Hepatocyte (in vitro differentiated cells): ENCODE data around the gene EHD1. TPM values are rescaled to one million over a fixed set of nuclear protein-coding genes. Genes with fewer than 3 reads are reported as not detected.

Experiments
- DNase-seq: peaks from one replicate; pipeline ENCODE4 v3.0.0-alpha.2; 2016; ENCODE audit warnings: low spot score
- H2AFZ ChIP-seq: fragments of 200-600 bp; sonication (generic); 2 replicates; pipeline ENCODE4 v1.6.0; 2016; ENCODE audit warnings: antibody characterized with exemption, mild to moderate bottlenecking
- H3K27ac ChIP-seq: fragments of 200-600 bp; sonication (generic); 2 replicates; pipeline ENCODE4 v1.5.1; 2016; ENCODE audit warnings: mild to moderate bottlenecking
- H3K27me3 ChIP-seq: fragments of 200-600 bp; sonication (generic); 2 replicates; pipeline ENCODE4 v1.6.1; 2016
- H3K36me3 ChIP-seq: fragments of 200-600 bp; sonication (generic); replicated peaks from 2 replicates; pipeline ENCODE4 v1.5.1; 2016; ENCODE audit warnings: low read depth; ENCODE audit not compliant: insufficient read depth
- H3K4me1 ChIP-seq: fragments of 200-600 bp; sonication (generic); 2 replicates; pipeline ENCODE4 v1.5.1; 2016; ENCODE audit warnings: mild to moderate bottlenecking, moderate library complexity; ENCODE audit not compliant: insufficient read depth
- H3K4me2 ChIP-seq: fragments of 200-600 bp; sonication (generic); 2 replicates; pipeline ENCODE4 v1.6.0; 2016
- H3K4me3 ChIP-seq: fragments of 200-600 bp; sonication (generic); 2 replicates; pipeline ENCODE4 v1.5.1; 2016; ENCODE audit warnings: mild to moderate bottlenecking
- H3K79me2 ChIP-seq: fragments of 200-600 bp; sonication (generic); 2 replicates; pipeline ENCODE4 v1.6.0; 2017; ENCODE audit warnings: mild to moderate bottlenecking
- H3K9me2 ChIP-seq: fragments of 200-600 bp; sonication (generic); replicated peaks from 2 replicates; pipeline ENCODE4 v1.6.0; 2017; ENCODE audit warnings: mild to moderate bottlenecking; ENCODE audit not compliant: insufficient read depth
- H3K9me3 ChIP-seq: fragments of 200-600 bp; sonication (generic); 2 replicates; pipeline ENCODE4 v1.5.1; 2016; ENCODE audit warnings: low read depth, mild to moderate bottlenecking
- H4K20me1 ChIP-seq: fragments of 200-600 bp; sonication (generic); 2 replicates; pipeline ENCODE4 v1.6.0; 2016; ENCODE audit warnings: mild to moderate bottlenecking; ENCODE audit not compliant: insufficient read depth, poor library complexity, severe bottlenecking
- CTCF ChIP-seq: fragments of 200-600 bp; sonication (generic); IDR thresholded peaks from 2 replicates; pipeline ENCODE4 v1.5.1; 2016; ENCODE audit warnings: antibody characterized with exemption, mild to moderate bottlenecking; ENCODE audit not compliant: poor library complexity
- EZH2 ChIP-seq: fragments of 200-600 bp; sonication (generic); IDR thresholded peaks from 2 replicates; pipeline ENCODE4 v1.6.1; 2016; ENCODE audit warnings: antibody characterized with exemption, mild to moderate bottlenecking, borderline replicate concordance
- EZH2phosphoT487 ChIP-seq: fragments of 200-600 bp; sonication (generic); IDR thresholded peaks from one replicate; pipeline ENCODE4 v1.6.1; 2018; ENCODE audit warnings: antibody characterized with exemption, mild to moderate bottlenecking, low read depth, moderate library complexity; ENCODE audit not compliant: unreplicated experiment, severe bottlenecking
- WGBS: methylation state at CpG from one replicate; pipeline ENCODE4 v1.1.6; 2016; ENCODE audit warnings: low lambda C conversion rate; ENCODE audit errors: missing lambda C conversion rate; 5-methylcytosine and 5-hydroxymethylcytosine counted together
- polyA plus RNA-seq: library from polyadenylated mRNA; unstranded; fragments of >200 nt; fragmentation: Nextera tagmentation; extraction: Ambion mirVana; gene quantifications from 2 replicates; pipeline ENCODE4 v1.2.1, GENCODE V29; 2016
- total RNA-seq: library from RNA; depleted of rRNA; stranded (reverse); fragments of >200 nt; gene quantifications from 2 replicates; pipeline ENCODE4 v1.2.3, GENCODE V29; 2014

EHD1 gene
- total and polyA plus RNA-seq, 2 experiments from 2014 or later, result 52.4 to 69.5 TPM

GRCh38 chr11:64915376-64915887 lies 37.0 kb upstream of the EHD1 start:
- no peaks in the 10 kb centered on the region for H3K9me2 ChIP-seq
- H3K79me2 ChIP-seq, result peaks cover 24% of the 10 kb centered on the region
- TF ChIP-seq EZH2phosphoT487 (no peak), CTCF (no peak), EZH2 (no peak)
- 82% methylated on average over 7 of the region's 7 CpGs for WGBS
- no peak overlapping the region for H3K4me3 ChIP-seq
- no peaks in the 10 kb centered on the region for H3K27me3 ChIP-seq
- no peaks in the 10 kb centered on the region for H4K20me1 ChIP-seq
- no peaks in the 10 kb centered on the region for H3K36me3 ChIP-seq
- H3K27ac ChIP-seq, result peak overlapping the region; percentile 71
- no peak overlapping the region for H2AFZ ChIP-seq
- H3K4me2 ChIP-seq, result peak overlapping the region; percentile 97
- no peaks in the 10 kb centered on the region for H3K9me3 ChIP-seq
- DNase-seq, result no peak
- peaks cover 12% of the 10 kb centered on the region for H3K4me1 ChIP-seq

- no peak overlapping the region for H3K27ac ChIP-seq
- 98% methylated on average over 14 of the region's 17 CpGs for WGBS
- DNase-seq, result no peak
- H3K79me2 ChIP-seq, result peaks cover 24% of the 10 kb centered on the region
- H3K4me3 ChIP-seq, result no peak overlapping the region
- no peaks in the 10 kb centered on the region for H4K20me1 ChIP-seq
- peaks cover 12% of the 10 kb centered on the region for H3K4me1 ChIP-seq
- H3K4me2 ChIP-seq, result no peak overlapping the region
- H3K9me2 ChIP-seq, result no peaks in the 10 kb centered on the region
- no peak overlapping the region for H2AFZ ChIP-seq
- no peaks in the 10 kb centered on the region for H3K9me3 ChIP-seq
- TF ChIP-seq CTCF (no peak), EZH2phosphoT487 (no peak), EZH2 (no peak)
- H3K36me3 ChIP-seq, result no peaks in the 10 kb centered on the region
- no peaks in the 10 kb centered on the region for H3K27me3 ChIP-seq
Measured at GRCh38 chr11:64914123-64914522, 35.7 kb upstream of the EHD1 start.

DNA sequence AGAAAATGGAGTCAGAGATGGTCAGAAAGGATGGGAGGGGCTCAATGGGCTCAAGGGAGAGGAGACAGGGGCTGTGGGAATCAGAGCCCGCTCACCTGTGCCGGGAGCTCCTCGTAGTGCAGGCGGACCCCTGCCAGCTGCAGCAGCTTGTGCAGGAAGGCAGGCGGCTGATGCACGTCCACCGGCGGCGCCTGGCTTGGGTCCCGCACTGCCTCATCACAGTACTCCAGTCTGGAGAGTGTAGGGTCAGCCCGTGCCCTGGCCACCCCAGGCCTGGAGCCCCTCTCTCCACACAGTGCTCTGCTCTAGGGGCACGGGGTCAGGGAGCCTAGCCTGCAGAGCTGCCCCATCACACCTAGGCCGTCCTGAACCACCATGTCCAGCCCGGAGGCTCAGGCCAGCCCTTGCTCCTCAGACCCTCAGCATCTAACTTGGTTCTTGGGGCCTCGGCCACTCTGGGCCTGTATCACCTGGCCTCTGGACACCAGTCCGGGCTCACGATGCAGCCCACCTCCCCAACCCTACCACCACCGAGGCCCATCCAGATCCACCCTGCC lies 34.8 kb upstream of the EHD1 start:
- Histone ChIP-seq H3K36me3 (no peaks in the 10 kb centered on the region), H3K4me3 (no peak overlapping the region), H3K27me3 (no peaks in the 10 kb centered on the region), H3K4me1 (peaks cover 10% of the 10 kb centered on the region), H3K27ac (no peak overlapping the region), H2AFZ (no peak overlapping the region), H3K4me2 (no peak overlapping the region), H3K79me2 (peaks cover 21% of the 10 kb centered on the region), H3K9me3 (no peaks in the 10 kb centered on the region), H4K20me1 (no peaks in the 10 kb centered on the region), H3K9me2 (no peaks in the 10 kb centered on the region)
- TF ChIP-seq EZH2phosphoT487, result no peak
- TF ChIP-seq CTCF, result no peak
- no peak for TF ChIP-seq EZH2
- WGBS, result 92% methylated on average over 18 of the region's 18 CpGs
- no peak for DNase-seq
